IgD-negative memory B cell (primary cell): ENCODE measurements around the gene CCL11. TPM values are rescaled to one million over a fixed set of nuclear protein-coding genes. Genes with fewer than 3 reads are reported as not detected.
A peak's percentile ranks its signal among the peaks of the same experiment; 100 is the strongest.
"Not testable (repeated sequence)": the region's sequence is repeated elsewhere in the genome, so short reads cannot be mapped to it uniquely, and the experiment has no call there.

Experiments
- H3K27ac Mint-ChIP-seq, 3 donors: one replicate each; pipeline ENCODE4 v1.8.0; 2020 to 2022; ENCODE audit warnings: mild to moderate bottlenecking in 3 of 3, mixed read lengths in 3 of 3, moderate library complexity in 1 of 3
- H3K27me3 Mint-ChIP-seq: one replicate; pipeline ENCODE4 v1.8.0; 2021; ENCODE audit warnings: mixed read lengths
- H3K36me3 Mint-ChIP-seq: one replicate; pipeline ENCODE4 v1.8.0; 2020; ENCODE audit warnings: mild to moderate bottlenecking, mixed read lengths
- H3K4me1 Mint-ChIP-seq, 3 donors: one replicate each; pipeline ENCODE4 v1.8.0; 2020 to 2022; ENCODE audit warnings: mixed read lengths in 3 of 3, mild to moderate bottlenecking in 1 of 3
- H3K4me3 Mint-ChIP-seq, 4 donors: one replicate each; pipeline ENCODE4 v1.8.0; 2020 to 2022; ENCODE audit warnings: mild to moderate bottlenecking in 4 of 4, mixed read lengths in 4 of 4, moderate library complexity in 3 of 4
- H3K9me3 Mint-ChIP-seq, 3 donors: one replicate each; pipeline ENCODE4 v1.8.0; 2020 to 2021; ENCODE audit warnings: mixed read lengths in 3 of 3, mild to moderate bottlenecking in 1 of 3
- polyA plus RNA-seq: library from polyadenylated mRNA; unstranded; fragments of 300-500 nt; fragmentation: Illumina TruSeq; gene quantifications from one replicate; pipeline ENCODE4 v1.2.3, GENCODE V29; 2021

Gene CCL11
- polyA plus RNA-seq, 1 donor from 2014 or later: not detected

GRCh38 chr17:34308371-34308770 is 22.8 kb downstream of the CCL11 start:
- H3K9me3 Mint-ChIP-seq: no peaks in the 10 kb centered on the region
- H3K4me3 Mint-ChIP-seq: peak overlapping the region in 1 of 4 donors; percentile 21
- no peaks in the 10 kb centered on the region for H3K4me1 Mint-ChIP-seq
- no peaks in the 10 kb centered on the region for H3K36me3 Mint-ChIP-seq
- peaks cover 18% of the 10 kb centered on the region for H3K27me3 Mint-ChIP-seq
- H3K27ac Mint-ChIP-seq: no peak overlapping the region

DNA sequence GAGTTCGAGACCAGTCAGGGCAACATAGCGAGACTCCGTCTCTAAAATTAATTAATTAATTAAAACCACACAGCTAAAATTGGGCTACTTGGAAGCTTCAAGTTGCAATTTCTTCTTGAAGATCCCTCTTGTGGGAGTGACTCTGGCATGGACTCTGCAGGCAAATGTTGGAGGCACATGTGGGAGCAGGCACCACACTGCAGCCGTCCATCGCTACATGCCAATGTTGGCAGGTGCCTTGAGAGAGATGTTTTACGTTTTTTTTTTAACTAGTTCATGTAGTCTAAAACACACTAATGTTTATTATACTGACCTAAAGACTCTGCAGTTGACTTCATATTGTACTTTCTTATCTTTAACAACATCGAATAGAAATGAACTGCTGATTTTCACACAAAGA is 25.7 kb downstream of the CCL11 start:
- Mint-ChIP-seq H3K27me3 (peaks cover 29% of the 10 kb centered on the region), H3K36me3 (no peaks in the 10 kb centered on the region), H3K9me3 (no peaks in the 10 kb centered on the region), H3K4me1 (peaks cover 0 to 2% (median 0%) of the 10 kb centered on the region in 3 donors), H3K4me3 (no peak overlapping the region), H3K27ac (no peak overlapping the region)

GRCh38 chr17:34312080-34312479 is 26.5 kb downstream of the CCL11 start:
- Mint-ChIP-seq H3K27me3 (peaks cover 32% of the 10 kb centered on the region), H3K36me3 (no peaks in the 10 kb centered on the region), H3K9me3 (no peaks in the 10 kb centered on the region), H3K4me1 (peaks cover 0 to 2% (median 0%) of the 10 kb centered on the region in 3 donors), H3K4me3 (no peak overlapping the region), H3K27ac (no peak overlapping the region)

DNA sequence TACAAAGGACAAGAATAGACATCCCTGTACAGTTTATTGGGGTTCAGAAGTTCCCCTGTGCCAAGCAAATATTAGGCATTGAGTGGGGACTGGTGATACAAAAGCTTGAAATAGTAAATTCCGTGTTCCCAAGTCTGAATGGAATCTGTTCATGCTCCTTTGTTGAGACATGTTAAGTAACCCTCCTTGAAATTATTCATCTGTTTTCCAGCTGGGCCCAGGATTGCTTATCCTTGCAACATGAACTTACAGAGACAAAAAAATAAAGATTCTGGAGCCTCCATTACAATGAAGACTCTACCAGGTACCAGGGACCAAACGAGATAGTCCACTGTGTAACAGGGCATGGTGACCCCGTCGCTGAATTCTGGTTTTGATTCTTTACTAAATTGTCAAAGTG is 27.6 kb downstream of the CCL11 start:
- H3K4me1 Mint-ChIP-seq: peaks cover 0 to 2% (median 0%) of the 10 kb centered on the region in 3 donors
- H3K27ac Mint-ChIP-seq: peak overlapping the region in 1 of 3 donors; percentile 3
- H3K27me3 Mint-ChIP-seq: peaks cover 32% of the 10 kb centered on the region
- no peaks in the 10 kb centered on the region for H3K9me3 Mint-ChIP-seq
- no peak overlapping the region for H3K4me3 Mint-ChIP-seq
- no peaks in the 10 kb centered on the region for H3K36me3 Mint-ChIP-seq

DNA sequence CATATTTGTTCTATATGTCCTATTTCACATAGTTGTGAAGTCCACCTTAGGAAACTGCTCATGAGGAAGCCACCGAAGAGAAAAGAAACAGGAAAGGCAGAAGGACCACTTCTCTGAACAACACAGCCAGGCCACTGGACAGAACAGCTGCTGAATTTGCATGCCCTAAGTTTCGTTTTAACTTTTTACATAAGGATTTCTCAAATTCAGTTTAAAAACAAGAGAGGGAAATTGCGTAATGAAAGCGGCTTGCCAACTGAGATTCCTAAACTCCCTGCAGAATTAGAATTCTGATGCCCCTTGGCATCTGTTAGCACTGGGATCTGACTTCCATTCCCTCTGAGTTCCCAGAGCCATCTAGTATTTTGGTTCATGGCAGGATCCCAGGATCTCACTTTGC is 28.7 kb downstream of the CCL11 start:
- H3K9me3 Mint-ChIP-seq: no peaks in the 10 kb centered on the region
- H3K4me3 Mint-ChIP-seq: no peak overlapping the region
- H3K36me3 Mint-ChIP-seq: no peaks in the 10 kb centered on the region
- H3K27me3 Mint-ChIP-seq: peaks cover 31% of the 10 kb centered on the region
- peaks cover 0 to 2% (median 0%) of the 10 kb centered on the region in 3 donors for H3K4me1 Mint-ChIP-seq
- no peak overlapping the region for H3K27ac Mint-ChIP-seq

- H3K4me3 Mint-ChIP-seq: no peak overlapping the region
- H3K9me3 Mint-ChIP-seq: no peaks in the 10 kb centered on the region
- peaks cover 0 to 2% (median 0%) of the 10 kb centered on the region in 3 donors for H3K4me1 Mint-ChIP-seq
- H3K27me3 Mint-ChIP-seq: peaks cover 23% of the 10 kb centered on the region
- no peaks in the 10 kb centered on the region for H3K36me3 Mint-ChIP-seq
- peak overlapping the region in 1 of 3 donors; percentile 13 for H3K27ac Mint-ChIP-seq
These were observed 32.9 kb downstream of the CCL11 start for GRCh38 chr17:34318474-34318873.

DNA sequence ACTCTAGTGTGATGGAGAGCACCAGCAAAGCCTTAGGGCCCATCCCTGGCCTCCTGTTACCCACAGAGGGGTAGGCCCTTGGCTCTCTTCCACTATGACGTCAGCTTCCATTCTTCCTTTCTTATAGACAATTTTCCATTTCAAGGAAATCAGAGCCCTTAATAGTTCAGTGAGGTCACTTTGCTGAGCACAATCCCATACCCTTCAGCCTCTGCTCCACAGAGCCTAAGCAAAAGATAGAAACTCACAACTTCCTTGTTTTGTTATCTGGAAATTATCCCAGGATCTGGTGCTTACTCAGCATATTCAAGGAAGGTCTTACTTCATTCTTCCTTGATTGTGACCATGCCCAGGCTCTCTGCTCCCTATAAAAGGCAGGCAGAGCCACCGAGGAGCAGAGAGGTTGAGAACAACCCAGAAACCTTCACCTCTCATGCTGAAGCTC is 33.5 kb downstream of the CCL11 start, which contains the start of gene CCL8:
TSS of gene CCL8 (plus strand) at position 397 of the 445 bp plus-strand sequence. CDS start 67 bp downstream, outside the sequence.
- Mint-ChIP-seq H3K36me3 (no peaks in the 10 kb centered on the region), H3K4me1 (peaks cover 0 to 2% (median 0%) of the 10 kb centered on the region in 3 donors), H3K4me3 (no peak within 1 kb of the TSS), H3K27ac (peak within 1 kb of the TSS in 1 of 3 donors; percentile 13), H3K9me3 (peaks cover 2 to 5% (median 2%) of the 10 kb centered on the region in 3 donors), H3K27me3 (peaks cover 18% of the 10 kb centered on the region)

GRCh38 chr17:34321964-34322363 is 36.4 kb downstream of the CCL11 start:
- Mint-ChIP-seq H3K9me3 (peaks cover 4 to 20% (median 13%) of the 10 kb centered on the region in 3 donors), H3K27me3 (peaks cover 11% of the 10 kb centered on the region), H3K27ac (no peak overlapping the region), H3K4me1 (no peaks in the 10 kb centered on the region), H3K36me3 (peaks cover 1% of the 10 kb centered on the region), H3K4me3 (no peak overlapping the region)

DNA sequence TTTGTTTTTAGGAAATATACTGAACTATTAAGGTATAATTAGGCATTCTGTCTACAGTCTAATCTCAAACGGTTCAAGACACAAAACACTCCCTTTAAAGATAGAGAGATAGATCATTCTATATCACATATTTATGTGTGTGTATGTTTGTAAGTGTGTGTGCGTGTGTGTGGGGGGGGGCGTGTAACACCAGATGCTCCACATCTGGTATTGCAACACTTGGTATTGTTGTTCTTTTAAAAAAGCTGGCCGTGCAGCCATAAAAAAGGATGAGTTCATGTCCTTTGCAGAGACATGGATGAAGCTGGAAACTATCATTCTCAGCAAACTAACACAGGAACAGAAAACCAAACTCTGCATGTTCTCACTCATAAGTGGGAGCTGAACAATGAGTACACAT is 42.0 kb downstream of the CCL11 start:
- not testable (repeated sequence) for H3K4me3 Mint-ChIP-seq, H3K4me1 Mint-ChIP-seq, H3K36me3 Mint-ChIP-seq
- H3K9me3 Mint-ChIP-seq: peaks cover 4 to 20% (median 13%) of the 10 kb centered on the region in 3 donors
- H3K27me3 Mint-ChIP-seq: peaks cover 14% of the 10 kb centered on the region
- H3K27ac Mint-ChIP-seq: peak overlapping the region in 1 of 3 donors; percentile 45

DNA sequence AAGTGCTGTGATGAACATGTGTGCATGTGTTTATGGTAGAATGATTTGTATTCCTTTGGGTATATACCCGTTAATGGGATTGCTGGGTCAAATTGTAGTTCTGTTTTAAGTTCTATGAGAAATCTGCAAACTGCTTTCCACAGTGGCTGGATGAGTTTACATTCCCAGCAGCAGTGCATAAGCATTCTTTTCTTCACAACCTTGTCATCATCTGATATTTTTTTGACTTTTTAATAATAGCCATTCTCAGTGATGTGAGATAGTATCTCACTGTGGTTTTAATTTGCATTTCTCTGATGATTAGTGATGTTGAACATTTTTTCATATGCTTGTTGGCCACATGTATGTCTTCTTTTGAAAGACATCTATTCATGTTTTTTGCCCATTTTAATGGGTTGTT is 52.2 kb downstream of the CCL11 start:
- H3K27ac Mint-ChIP-seq: no peak overlapping the region
- peaks cover 0 to 1% (median 0%) of the 10 kb centered on the region in 3 donors for H3K4me1 Mint-ChIP-seq
- H3K9me3 Mint-ChIP-seq: peaks cover 3 to 16% (median 3%) of the 10 kb centered on the region in 3 donors
- peaks cover 42% of the 10 kb centered on the region for H3K27me3 Mint-ChIP-seq
- no peak overlapping the region for H3K4me3 Mint-ChIP-seq
- no peaks in the 10 kb centered on the region for H3K36me3 Mint-ChIP-seq

Other genes with a start within 250 kb of the CCL11 start
- not detected for gene CCL2, start 30.5 kb upstream of the CCL11 start, polyA plus RNA-seq
- not detected for gene CCL7, start 15.5 kb upstream of the CCL11 start, polyA plus RNA-seq
- gene CCL8, start 33.7 kb downstream of the CCL11 start, polyA plus RNA-seq: not detected
- gene CCL13, start 70.7 kb downstream of the CCL11 start, polyA plus RNA-seq: not detected
- not detected for gene CCL1, start 77.5 kb downstream of the CCL11 start, polyA plus RNA-seq